HUES6 (cell line): Measurements from ENCODE around the gene AKAP3.

ENCODE experiments used
- H3K27ac ChIP-seq: 2 replicates; pipeline ENCODE4 v1.7.0; 2013; ENCODE audit warnings: low read depth, mild to moderate bottlenecking, low read length, inconsistent platforms
- H3K27me3 ChIP-seq: 2 replicates; pipeline ENCODE4 v1.6.1; 2013; ENCODE audit warnings: low read length; ENCODE audit not compliant: control insufficient read depth, insufficient read depth
- H3K36me3 ChIP-seq: 2 replicates; pipeline ENCODE4 v1.6.1; 2013; ENCODE audit warnings: low read length; ENCODE audit not compliant: control insufficient read depth, insufficient read depth
- H3K4me1 ChIP-seq: 2 replicates; pipeline ENCODE4 v1.6.1; 2013; ENCODE audit warnings: low read length; ENCODE audit not compliant: control insufficient read depth, insufficient read depth
- H3K4me3 ChIP-seq: 2 replicates; pipeline ENCODE4 v1.5.1; 2013; ENCODE audit warnings: low read depth, low read length
- H3K9ac ChIP-seq: one replicate; pipeline ENCODE4 v1.6.1; 2013; ENCODE audit warnings: mild to moderate bottlenecking, low read length
- H3K9me3 ChIP-seq: 2 replicates; pipeline ENCODE4 v1.6.1; 2013; ENCODE audit warnings: low read depth, low read length; ENCODE audit not compliant: control insufficient read depth, insufficient read depth

The AKAP3 gene

GRCh38 chr12:4645023-4645422 is 3.8 kb downstream of the AKAP3 start:
- H3K4me3 ChIP-seq = no peak overlapping the region
- H3K4me1 ChIP-seq = peaks cover 13% of the 10 kb centered on the region
- H3K9ac ChIP-seq = no peak overlapping the region
- H3K36me3 ChIP-seq = no peaks in the 10 kb centered on the region
- H3K27me3 ChIP-seq = no peaks in the 10 kb centered on the region
- no peaks in the 10 kb centered on the region for H3K9me3 ChIP-seq
- H3K27ac ChIP-seq = no peak overlapping the region

GRCh38 chr12:4643747-4644146 is 5.1 kb downstream of the AKAP3 start:
- Histone ChIP-seq H3K36me3 (no peaks in the 10 kb centered on the region), H3K4me3 (no peak overlapping the region), H3K9me3 (no peaks in the 10 kb centered on the region), H3K9ac (no peak overlapping the region), H3K27me3 (no peaks in the 10 kb centered on the region), H3K4me1 (peaks cover 9% of the 10 kb centered on the region), H3K27ac (no peak overlapping the region)

GRCh38 chr12:4630262-4630661 is 18.6 kb downstream of the AKAP3 start:
- Histone ChIP-seq H3K27me3 (no peaks in the 10 kb centered on the region), H3K4me1 (peaks cover 20% of the 10 kb centered on the region), H3K9me3 (peaks cover 17% of the 10 kb centered on the region), H3K27ac (peak overlapping the region; percentile 89), H3K4me3 (peak overlapping the region; percentile 43), H3K9ac (peak overlapping the region; percentile 52), H3K36me3 (no peaks in the 10 kb centered on the region)

GRCh38 chr12:4628406-4628805 is 20.4 kb downstream of the AKAP3 start:
- peaks cover 20% of the 10 kb centered on the region for H3K4me1 ChIP-seq
- peaks cover 17% of the 10 kb centered on the region for H3K9me3 ChIP-seq
- H3K4me3 ChIP-seq = no peak overlapping the region
- H3K27me3 ChIP-seq = no peaks in the 10 kb centered on the region
- H3K9ac ChIP-seq = no peak overlapping the region
- no peaks in the 10 kb centered on the region for H3K36me3 ChIP-seq
- no peak overlapping the region for H3K27ac ChIP-seq

GRCh38 chr12:4626543-4626942 is 22.3 kb downstream of the AKAP3 start:
- H3K4me3 ChIP-seq = no peak overlapping the region
- no peaks in the 10 kb centered on the region for H3K27me3 ChIP-seq
- peaks cover 20% of the 10 kb centered on the region for H3K4me1 ChIP-seq
- H3K9ac ChIP-seq = no peak overlapping the region
- no peaks in the 10 kb centered on the region for H3K36me3 ChIP-seq
- H3K27ac ChIP-seq = no peak overlapping the region
- H3K9me3 ChIP-seq = peaks cover 17% of the 10 kb centered on the region

GRCh38 chr12:4621511-4621910 is 27.3 kb downstream of the AKAP3 start:
- no peaks in the 10 kb centered on the region for H3K36me3 ChIP-seq
- H3K9me3 ChIP-seq = no peaks in the 10 kb centered on the region; the same call in 1 of the 2 replicates
- no peak overlapping the region for H3K27ac ChIP-seq
- no peak overlapping the region for H3K4me3 ChIP-seq
- H3K27me3 ChIP-seq = no peaks in the 10 kb centered on the region
- no peaks in the 10 kb centered on the region for H3K4me1 ChIP-seq
- H3K9ac ChIP-seq = no peak overlapping the region

- Histone ChIP-seq H3K9me3 (no peaks in the 10 kb centered on the region), H3K27me3 (no peaks in the 10 kb centered on the region), H3K4me1 (no peaks in the 10 kb centered on the region), H3K9ac (no peak overlapping the region), H3K27ac (no peak overlapping the region), H3K36me3 (peaks cover 24% of the 10 kb centered on the region), H3K4me3 (no peak overlapping the region)
These were observed 33.2 kb downstream of the AKAP3 start for GRCh38 chr12:4615667-4616066.

GRCh38 chr12:4610481-4610880 is 38.4 kb downstream of the AKAP3 start:
- H3K36me3 ChIP-seq = peaks cover 21% of the 10 kb centered on the region

GRCh38 chr12:4609071-4609470 is 39.8 kb downstream of the AKAP3 start:
- no peaks in the 10 kb centered on the region for H3K27me3 ChIP-seq
- no peaks in the 10 kb centered on the region for H3K4me1 ChIP-seq
- H3K36me3 ChIP-seq = peaks cover 16% of the 10 kb centered on the region
- H3K4me3 ChIP-seq = no peak overlapping the region
- H3K9ac ChIP-seq = no peak overlapping the region
- no peaks in the 10 kb centered on the region for H3K9me3 ChIP-seq
- no peak overlapping the region for H3K27ac ChIP-seq

More at GRCh38 chr12:4610481-4610880, 38.4 kb downstream of the AKAP3 start:
- H3K4me1 ChIP-seq = no peaks in the 10 kb centered on the region
- no peak overlapping the region for H3K4me3 ChIP-seq
- no peak overlapping the region for H3K27ac ChIP-seq
- H3K27me3 ChIP-seq = no peaks in the 10 kb centered on the region
- no peak overlapping the region for H3K9ac ChIP-seq
- H3K9me3 ChIP-seq = no peaks in the 10 kb centered on the region

GRCh38 chr12:4607056-4607455 is 41.8 kb downstream of the AKAP3 start:
- Histone ChIP-seq H3K4me3 (no peak overlapping the region), H3K27me3 (peaks cover 7% of the 10 kb centered on the region; the same call in 1 of the 2 replicates), H3K9me3 (no peaks in the 10 kb centered on the region), H3K9ac (no peak overlapping the region), H3K27ac (no peak overlapping the region), H3K4me1 (no peaks in the 10 kb centered on the region), H3K36me3 (no peaks in the 10 kb centered on the region; the same call in 1 of the 2 replicates)

GRCh38 chr12:4604684-4605193 is 44.1 kb downstream of the AKAP3 start:
- no peaks in the 10 kb centered on the region for H3K36me3 ChIP-seq
- peak overlapping the region; percentile 81 for H3K9ac ChIP-seq
- peak overlapping the region; percentile 87 for H3K4me3 ChIP-seq
- no peaks in the 10 kb centered on the region for H3K9me3 ChIP-seq
- no peak overlapping the region for H3K27ac ChIP-seq
- no peaks in the 10 kb centered on the region for H3K4me1 ChIP-seq
- H3K27me3 ChIP-seq = peaks cover 7% of the 10 kb centered on the region; the same call in 1 of the 2 replicates
